Measurements from ENCODE around the gene IGF2R. TPM values are rescaled to one million over a fixed set of nuclear protein-coding genes. Genes with fewer than 3 reads are reported as not detected.

Gene IGF2R
- total and polyA plus RNA-seq, 2 of the 13 experiments (the other 11 are each of a cell fraction or from before 2014, with no cell fraction given): 38.3 to 70.0 TPM

DNA sequence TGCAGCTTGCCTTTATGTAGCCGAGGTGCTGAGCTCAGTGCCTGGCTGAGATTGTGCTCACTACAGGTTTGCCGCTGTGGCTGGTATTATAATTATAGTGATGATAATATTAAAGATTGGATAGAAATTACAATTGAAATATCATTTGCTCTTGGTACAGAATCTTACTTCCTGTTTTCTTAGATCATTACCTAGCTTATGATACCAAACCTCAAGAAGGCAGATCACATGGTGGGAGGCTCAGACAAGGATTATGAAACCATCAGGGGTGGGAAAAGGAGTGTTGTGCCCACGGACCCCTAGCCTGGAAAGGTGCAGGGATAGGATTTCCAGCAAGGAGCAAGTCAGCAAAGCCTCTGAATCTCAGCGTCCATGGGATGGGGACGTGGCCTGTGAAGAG is 70.6 kb downstream of the IGF2R start:
- Histone ChIP-seq H3K4me1 (ENCODE audit: insufficient read depth, low read length) (peaks cover 33% of the 10 kb centered on the region), H3K36me3 (replicated peaks in 1 of 2; ENCODE audit: control insufficient read depth in 1 of 2, insufficient read depth in 2 of 2, low read length in 2 of 2) (peaks cover 31 to 82% of the 10 kb centered on the region in 2 experiments), H3K4me2 (ENCODE audit: low read depth, low read length) (no peak overlapping the region), H3K79me2 (ENCODE audit: insufficient read depth, low read length) (no peaks in the 10 kb centered on the region), H3K27me3 (ENCODE audit: control insufficient read depth in 1 of 2, insufficient read depth in 2 of 2, low read length in 2 of 2) (no peaks in the 10 kb centered on the region), H3K9me3 (ENCODE audit: low read length) (no peaks in the 10 kb centered on the region), H4K20me1 (ENCODE audit: insufficient read depth, low read length) (peaks cover 3% of the 10 kb centered on the region; the same call in 1 of the 2 replicates), H3K9ac (ENCODE audit: insufficient read depth, low read depth, low read length) (no peak overlapping the region), H3K4me3 (replicated peaks in 1 of 3; ENCODE audit: insufficient read depth in 1 of 3, low read depth in 2 of 3, low read length in 3 of 3) (no peak overlapping the region), H3K27ac (ENCODE audit: extremely low read length, insufficient read depth, low read length) (no peak overlapping the region), H2AFZ (ENCODE audit: low read length) (no peak overlapping the region)
- POLR2A ChIA-PET: no interaction called here
- WGBS (ENCODE audit: low lambda C conversion rate): 98% methylated on average over 5 of the region's 5 CpGs
- no peak for FAIRE-seq
- intact Hi-C loops (cut with micrococcal nuclease; ENCODE audit: unreplicated experiment) (no loop called here), in situ Hi-C loops (cut with HindIII; ENCODE audit: extremely low pct_ligation_motif_present, low pct_unique_long_range_greater_than_20kb) (no loop called here)
- no peak for ATAC-seq
- CTCF ChIA-PET (ENCODE audit: low intra/inter-chr PET ratio, low total read pairs): no interaction called here
- no TSS peak for BruUV-seq (replicated peaks)
- no peak for DNase-seq (ENCODE audit: low spot score)
- no peak for TF ChIP-seq RFX5 (IDR thresholded peaks at IDR 0.05; ENCODE audit: low read depth, low read length)
- no peak for TF ChIP-seq ZNF644 (CRISPR knock-in tag; IDR thresholded peaks at IDR 0.05; ENCODE audit: low read depth)
- TF ChIP-seq ZNF780A (CRISPR knock-in tag; IDR thresholded peaks at IDR 0.05): no peak
- no peak for TF ChIP-seq RBM22 (optimal IDR thresholded peaks at IDR 0.05; ENCODE audit: low read length)
- no peak for TF ChIP-seq EEA1 (CRISPR knock-in tag; IDR thresholded peaks at IDR 0.05; ENCODE audit: borderline replicate concordance)
- TF ChIP-seq, protein P1, sequence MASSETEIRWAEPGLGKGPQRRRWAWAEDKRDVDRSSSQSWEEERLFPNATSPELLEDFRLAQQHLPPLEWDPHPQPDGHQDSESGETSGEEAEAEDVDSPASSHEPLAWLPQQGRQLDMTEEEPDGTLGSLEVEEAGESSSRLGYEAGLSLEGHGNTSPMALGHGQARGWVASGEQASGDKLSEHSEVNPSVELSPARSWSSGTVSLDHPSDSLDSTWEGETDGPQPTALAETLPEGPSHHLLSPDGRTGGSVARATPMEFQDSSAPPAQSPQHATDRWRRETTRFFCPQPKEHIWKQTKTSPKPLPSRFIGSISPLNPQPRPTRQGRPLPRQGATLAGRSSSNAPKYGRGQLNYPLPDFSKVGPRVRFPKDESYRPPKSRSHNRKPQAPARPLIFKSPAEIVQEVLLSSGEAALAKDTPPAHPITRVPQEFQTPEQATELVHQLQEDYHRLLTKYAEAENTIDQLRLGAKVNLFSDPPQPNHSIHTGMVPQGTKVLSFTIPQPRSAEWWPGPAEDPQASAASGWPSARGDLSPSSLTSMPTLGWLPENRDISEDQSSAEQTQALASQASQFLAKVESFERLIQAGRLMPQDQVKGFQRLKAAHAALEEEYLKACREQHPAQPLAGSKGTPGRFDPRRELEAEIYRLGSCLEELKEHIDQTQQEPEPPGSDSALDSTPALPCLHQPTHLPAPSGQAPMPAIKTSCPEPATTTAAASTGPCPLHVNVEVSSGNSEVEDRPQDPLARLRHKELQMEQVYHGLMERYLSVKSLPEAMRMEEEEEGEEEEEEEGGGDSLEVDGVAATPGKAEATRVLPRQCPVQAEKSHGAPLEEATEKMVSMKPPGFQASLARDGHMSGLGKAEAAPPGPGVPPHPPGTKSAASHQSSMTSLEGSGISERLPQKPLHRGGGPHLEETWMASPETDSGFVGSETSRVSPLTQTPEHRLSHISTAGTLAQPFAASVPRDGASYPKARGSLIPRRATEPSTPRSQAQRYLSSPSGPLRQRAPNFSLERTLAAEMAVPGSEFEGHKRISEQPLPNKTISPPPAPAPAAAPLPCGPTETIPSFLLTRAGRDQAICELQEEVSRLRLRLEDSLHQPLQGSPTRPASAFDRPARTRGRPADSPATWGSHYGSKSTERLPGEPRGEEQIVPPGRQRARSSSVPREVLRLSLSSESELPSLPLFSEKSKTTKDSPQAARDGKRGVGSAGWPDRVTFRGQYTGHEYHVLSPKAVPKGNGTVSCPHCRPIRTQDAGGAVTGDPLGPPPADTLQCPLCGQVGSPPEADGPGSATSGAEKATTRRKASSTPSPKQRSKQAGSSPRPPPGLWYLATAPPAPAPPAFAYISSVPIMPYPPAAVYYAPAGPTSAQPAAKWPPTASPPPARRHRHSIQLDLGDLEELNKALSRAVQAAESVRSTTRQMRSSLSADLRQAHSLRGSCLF (CRISPR knock-in tag; IDR thresholded peaks at IDR 0.05; ENCODE audit: borderline replicate concordance): no peak
- no peak for TF ChIP-seq SP4 (CRISPR knock-in tag; IDR thresholded peaks at IDR 0.05)
- TF ChIP-seq, protein P2, sequence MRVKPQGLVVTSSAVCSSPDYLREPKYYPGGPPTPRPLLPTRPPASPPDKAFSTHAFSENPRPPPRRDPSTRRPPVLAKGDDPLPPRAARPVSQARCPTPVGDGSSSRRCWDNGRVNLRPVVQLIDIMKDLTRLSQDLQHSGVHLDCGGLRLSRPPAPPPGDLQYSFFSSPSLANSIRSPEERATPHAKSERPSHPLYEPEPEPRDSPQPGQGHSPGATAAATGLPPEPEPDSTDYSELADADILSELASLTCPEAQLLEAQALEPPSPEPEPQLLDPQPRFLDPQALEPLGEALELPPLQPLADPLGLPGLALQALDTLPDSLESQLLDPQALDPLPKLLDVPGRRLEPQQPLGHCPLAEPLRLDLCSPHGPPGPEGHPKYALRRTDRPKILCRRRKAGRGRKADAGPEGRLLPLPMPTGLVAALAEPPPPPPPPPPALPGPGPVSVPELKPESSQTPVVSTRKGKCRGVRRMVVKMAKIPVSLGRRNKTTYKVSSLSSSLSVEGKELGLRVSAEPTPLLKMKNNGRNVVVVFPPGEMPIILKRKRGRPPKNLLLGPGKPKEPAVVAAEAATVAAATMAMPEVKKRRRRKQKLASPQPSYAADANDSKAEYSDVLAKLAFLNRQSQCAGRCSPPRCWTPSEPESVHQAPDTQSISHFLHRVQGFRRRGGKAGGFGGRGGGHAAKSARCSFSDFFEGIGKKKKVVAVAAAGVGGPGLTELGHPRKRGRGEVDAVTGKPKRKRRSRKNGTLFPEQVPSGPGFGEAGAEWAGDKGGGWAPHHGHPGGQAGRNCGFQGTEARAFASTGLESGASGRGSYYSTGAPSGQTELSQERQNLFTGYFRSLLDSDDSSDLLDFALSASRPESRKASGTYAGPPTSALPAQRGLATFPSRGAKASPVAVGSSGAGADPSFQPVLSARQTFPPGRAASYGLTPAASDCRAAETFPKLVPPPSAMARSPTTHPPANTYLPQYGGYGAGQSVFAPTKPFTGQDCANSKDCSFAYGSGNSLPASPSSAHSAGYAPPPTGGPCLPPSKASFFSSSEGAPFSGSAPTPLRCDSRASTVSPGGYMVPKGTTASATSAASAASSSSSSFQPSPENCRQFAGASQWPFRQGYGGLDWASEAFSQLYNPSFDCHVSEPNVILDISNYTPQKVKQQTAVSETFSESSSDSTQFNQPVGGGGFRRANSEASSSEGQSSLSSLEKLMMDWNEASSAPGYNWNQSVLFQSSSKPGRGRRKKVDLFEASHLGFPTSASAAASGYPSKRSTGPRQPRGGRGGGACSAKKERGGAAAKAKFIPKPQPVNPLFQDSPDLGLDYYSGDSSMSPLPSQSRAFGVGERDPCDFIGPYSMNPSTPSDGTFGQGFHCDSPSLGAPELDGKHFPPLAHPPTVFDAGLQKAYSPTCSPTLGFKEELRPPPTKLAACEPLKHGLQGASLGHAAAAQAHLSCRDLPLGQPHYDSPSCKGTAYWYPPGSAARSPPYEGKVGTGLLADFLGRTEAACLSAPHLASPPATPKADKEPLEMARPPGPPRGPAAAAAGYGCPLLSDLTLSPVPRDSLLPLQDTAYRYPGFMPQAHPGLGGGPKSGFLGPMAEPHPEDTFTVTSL (CRISPR knock-in tag; IDR thresholded peaks at IDR 0.05; ENCODE audit: borderline replicate concordance): no peak
- TF ChIP-seq ELF1 (CRISPR knock-in tag; IDR thresholded peaks at IDR 0.05): no peak

Measured in HepG2 (cell line).